Lung (tissue), 12 donors: ENCODE results near the gene DEDD2. TPM values are rescaled to one million over a fixed set of nuclear protein-coding genes. Genes with fewer than 3 reads are reported as not detected.

ENCODE experiments used
- ATAC-seq: fragments of 200-7000 bp; cut with Tn5 transposase; one replicate; pipeline ENCODE4 v1.9.1; 2020; ENCODE audit warnings: moderate number of reproducible peaks; ENCODE audit not compliant: insufficient read depth, low FRiP score
- DNase-seq, 3 donors: peaks; one replicate each; pipeline ENCODE4 v3.0.0-alpha.2; 2013 to 2017
- H3K27ac ChIP-seq, 2 donors: one replicate each; pipeline ENCODE4 v1.5.1; 2013; ENCODE audit warnings: mild to moderate bottlenecking in 2 of 2, moderate library complexity in 2 of 2, control low read depth in 1 of 2, inconsistent platforms in 1 of 2, low read depth in 1 of 2, low read length in 1 of 2
- H3K27me3 ChIP-seq, 3 donors: one replicate each; pipeline ENCODE4 v1.5.1; 2013; ENCODE audit warnings: low read length in 2 of 3; ENCODE audit not compliant: control insufficient read depth in 3 of 3, insufficient read depth in 3 of 3
- H3K36me3 ChIP-seq, 4 donors: one replicate each; pipeline ENCODE4 v1.5.1; 2013; ENCODE audit warnings: low read length in 4 of 4, mild to moderate bottlenecking in 1 of 4, moderate library complexity in 1 of 4; ENCODE audit not compliant: control insufficient read depth in 4 of 4, insufficient read depth in 4 of 4
- H3K4me1 ChIP-seq, 5 donors: one replicate each; pipeline ENCODE4 v1.5.1; 2013; ENCODE audit warnings: low read length in 5 of 5, mild to moderate bottlenecking in 2 of 5, moderate library complexity in 1 of 5; ENCODE audit not compliant: control insufficient read depth in 5 of 5, insufficient read depth in 5 of 5
- H3K4me3 ChIP-seq: one replicate; pipeline ENCODE4 v1.5.1; 2013; ENCODE audit warnings: mild to moderate bottlenecking, control low read depth, moderate library complexity
- H3K9ac ChIP-seq, 2 donors: one replicate each; pipeline ENCODE4 v1.5.1; 2013; ENCODE audit warnings: low read length in 2 of 2, control low read depth in 1 of 2; ENCODE audit not compliant: insufficient read depth in 1 of 2
- H3K9me3 ChIP-seq, 4 donors: one replicate each; pipeline ENCODE4 v1.5.1; 2013; ENCODE audit warnings: low read length in 3 of 4, mild to moderate bottlenecking in 1 of 4, moderate library complexity in 1 of 4; ENCODE audit not compliant: control insufficient read depth in 4 of 4, insufficient read depth in 3 of 4
- WGBS, 2 donors: extraction: QIAGEN DNeasy Blood & Tissue Kit; methylation state at CpG; one replicate each; pipeline ENCODE4 v1.1.7; 2013; 5-methylcytosine and 5-hydroxymethylcytosine counted together
- polyA plus RNA-seq, 2 donors: library from polyadenylated mRNA; stranded (reverse); fragments of 200-250 nt; gene quantifications; one replicate each; pipeline ENCODE4 v1.2.1, GENCODE V29; 2013
- total RNA-seq, 2 donors: library from RNA; depleted of rRNA in 1 of 2; stranded (reverse); fragments of >200 nt in 1 of 2; gene quantifications; one replicate each; pipeline ENCODE4 v1.2.1, GENCODE V29; 2014 to 2021
- TF ChIP-seq, protein P1 (sequence below): IDR thresholded peaks from 2 replicates; pipeline ENCODE4 v1.5.1; 2012; ENCODE audit warnings: mild to moderate bottlenecking; ENCODE audit errors: control extremely low read depth, extremely low read depth
- donor health status: control.
- donor health status: control.
- donor health status: Bipolar disorder and iron deficiency.
- donor health status: healthy.
- donor health status: DM: yes; HTN: yes; CAD: no.

The DEDD2 gene
- total and polyA plus RNA-seq, 4 donors, result 31.4 to 60.8 (median 36.7) TPM

DNA sequence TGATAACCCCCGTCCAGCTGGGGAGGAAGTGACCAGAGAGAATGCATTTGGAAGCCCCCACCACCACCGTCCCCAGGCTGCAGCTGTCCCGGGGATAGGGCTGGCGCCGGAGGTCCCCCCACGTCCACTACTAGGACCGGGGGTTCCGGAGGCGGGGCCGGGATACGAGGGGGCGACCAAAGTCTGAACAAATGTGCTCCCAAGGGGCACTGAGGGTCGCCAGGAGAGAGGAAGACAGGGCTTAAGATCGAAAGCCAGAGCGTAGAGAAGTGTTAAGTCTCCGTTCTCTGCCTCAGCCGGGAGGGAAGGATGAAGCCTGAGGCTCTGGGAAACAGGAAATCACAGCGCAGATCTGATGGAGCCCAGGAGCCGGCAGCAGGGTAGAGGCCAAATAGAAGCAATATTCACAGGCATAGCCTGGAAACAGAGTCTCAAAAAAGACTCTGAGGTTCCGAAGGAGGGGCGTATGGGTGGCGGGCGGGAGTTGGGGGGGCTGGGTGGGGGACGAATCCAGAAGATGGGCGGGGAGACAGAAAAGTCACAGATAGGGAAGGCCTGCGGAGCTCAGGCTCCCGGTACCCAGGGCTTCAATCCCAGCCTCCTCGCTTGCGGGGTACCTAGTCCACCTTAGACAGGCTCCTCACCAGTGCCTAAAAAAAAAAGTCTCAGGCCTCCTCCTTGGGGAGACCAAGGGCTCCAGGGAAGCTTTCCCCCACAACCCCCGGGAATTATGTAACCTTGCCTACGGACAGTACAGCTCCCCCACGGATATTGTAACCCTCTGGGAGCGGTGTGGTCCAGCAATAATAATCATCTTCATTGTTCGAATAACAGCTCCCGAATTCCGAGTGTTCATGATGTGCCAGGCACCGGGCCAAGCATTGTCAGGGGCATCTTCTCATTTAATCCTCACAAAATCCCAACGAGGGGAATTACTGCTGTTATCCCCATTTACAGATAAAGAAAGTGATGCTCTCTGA lies 38.6 kb upstream of the DEDD2 start:
- DNase-seq, result peak; percentile 68 to 79 (median 78)
- peak overlapping the region; percentile 63 to 67 for H3K9ac ChIP-seq
- peaks cover 11 to 26% (median 14%) of the 10 kb centered on the region in 5 donors for H3K4me1 ChIP-seq
- TF ChIP-seq, protein P1, sequence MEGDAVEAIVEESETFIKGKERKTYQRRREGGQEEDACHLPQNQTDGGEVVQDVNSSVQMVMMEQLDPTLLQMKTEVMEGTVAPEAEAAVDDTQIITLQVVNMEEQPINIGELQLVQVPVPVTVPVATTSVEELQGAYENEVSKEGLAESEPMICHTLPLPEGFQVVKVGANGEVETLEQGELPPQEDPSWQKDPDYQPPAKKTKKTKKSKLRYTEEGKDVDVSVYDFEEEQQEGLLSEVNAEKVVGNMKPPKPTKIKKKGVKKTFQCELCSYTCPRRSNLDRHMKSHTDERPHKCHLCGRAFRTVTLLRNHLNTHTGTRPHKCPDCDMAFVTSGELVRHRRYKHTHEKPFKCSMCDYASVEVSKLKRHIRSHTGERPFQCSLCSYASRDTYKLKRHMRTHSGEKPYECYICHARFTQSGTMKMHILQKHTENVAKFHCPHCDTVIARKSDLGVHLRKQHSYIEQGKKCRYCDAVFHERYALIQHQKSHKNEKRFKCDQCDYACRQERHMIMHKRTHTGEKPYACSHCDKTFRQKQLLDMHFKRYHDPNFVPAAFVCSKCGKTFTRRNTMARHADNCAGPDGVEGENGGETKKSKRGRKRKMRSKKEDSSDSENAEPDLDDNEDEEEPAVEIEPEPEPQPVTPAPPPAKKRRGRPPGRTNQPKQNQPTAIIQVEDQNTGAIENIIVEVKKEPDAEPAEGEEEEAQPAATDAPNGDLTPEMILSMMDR, result no peak
- 10% methylated on average over 38 of the region's 38 CpGs for WGBS, 2 donors
- H3K27ac ChIP-seq, result peak overlapping the region; percentile 87 to 88
- H3K27me3 ChIP-seq, result no peaks in the 10 kb centered on the region
- no peak for ATAC-seq
- peak overlapping the region; percentile 17 for H3K4me3 ChIP-seq
- H3K36me3 ChIP-seq, result no peaks in the 10 kb centered on the region
- H3K9me3 ChIP-seq, result no peaks in the 10 kb centered on the region

DNA sequence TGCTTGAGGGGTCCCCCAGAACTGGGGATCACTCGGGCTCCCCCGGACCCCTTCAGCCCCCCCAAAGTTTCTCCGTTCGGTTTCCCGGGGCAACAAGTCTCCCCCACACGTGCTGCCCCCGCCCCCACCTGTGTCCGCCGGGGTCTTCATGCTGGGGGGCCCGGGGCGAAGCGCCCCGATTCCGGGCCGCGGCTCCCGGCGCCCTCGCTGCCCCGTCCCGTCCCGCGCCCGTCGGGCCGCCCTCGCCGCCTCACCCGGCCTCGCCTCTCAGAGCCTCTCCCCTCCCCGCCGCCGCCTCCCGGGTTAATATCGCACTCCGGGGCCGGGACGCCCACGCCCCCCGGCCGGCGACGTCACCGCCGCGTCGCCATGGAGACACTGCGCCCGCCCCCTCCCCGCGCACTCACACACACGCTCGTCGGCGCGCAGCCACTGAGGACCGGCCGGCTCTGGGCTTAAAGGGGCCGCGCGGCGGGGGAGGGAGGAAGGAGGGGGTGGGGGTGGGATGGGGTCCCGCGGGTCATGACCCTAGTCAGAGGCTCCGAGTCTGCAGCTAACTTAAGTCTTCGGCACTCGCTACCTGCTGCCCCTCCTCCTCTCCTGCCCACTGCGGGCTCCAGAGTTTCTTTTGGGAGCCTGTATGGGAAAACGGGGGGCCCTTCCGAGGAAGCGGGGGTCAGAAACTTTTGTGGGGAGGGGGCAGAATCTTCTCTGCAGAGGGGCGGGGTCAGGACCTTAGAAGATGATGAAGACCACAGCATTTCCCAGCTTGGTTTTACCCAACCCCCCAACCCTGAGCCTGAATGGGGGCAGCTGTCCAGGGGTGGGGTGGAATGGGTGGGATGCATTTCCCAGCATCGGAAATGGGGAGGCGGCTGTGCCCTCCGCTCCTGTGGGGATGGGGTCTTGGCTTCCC lies 37.6 kb upstream of the DEDD2 start, which contains the start of gene ERF:
ERF (minus strand) TSS at position 279 of the 916 bp plus-strand sequence; CDS start at position 150, 129 bp downstream.
- H3K4me1 ChIP-seq, result peaks cover 12 to 35% (median 15%) of the 10 kb centered on the region in 5 donors
- peak; percentile 94 to 96 (median 96) for DNase-seq
- no peaks in the 10 kb centered on the region for H3K27me3 ChIP-seq
- 1% methylated on average over 65 to 75 of the region's 75 CpGs for WGBS, 2 donors
- no peaks in the 10 kb centered on the region for H3K9me3 ChIP-seq
- peak within 1 kb of the TSS; percentile 63 to 67 for H3K9ac ChIP-seq
- peak within 1 kb of the TSS; percentile 98 to 99 for H3K27ac ChIP-seq
- H3K4me3 ChIP-seq, result peak within 1 kb of the TSS; percentile 73
- H3K36me3 ChIP-seq, result peaks cover 0 to under 1% (median under 1%) of the 10 kb centered on the region in 4 donors
- peak; percentile 89 for ATAC-seq
- TF ChIP-seq, protein P1, result no peak

DNA sequence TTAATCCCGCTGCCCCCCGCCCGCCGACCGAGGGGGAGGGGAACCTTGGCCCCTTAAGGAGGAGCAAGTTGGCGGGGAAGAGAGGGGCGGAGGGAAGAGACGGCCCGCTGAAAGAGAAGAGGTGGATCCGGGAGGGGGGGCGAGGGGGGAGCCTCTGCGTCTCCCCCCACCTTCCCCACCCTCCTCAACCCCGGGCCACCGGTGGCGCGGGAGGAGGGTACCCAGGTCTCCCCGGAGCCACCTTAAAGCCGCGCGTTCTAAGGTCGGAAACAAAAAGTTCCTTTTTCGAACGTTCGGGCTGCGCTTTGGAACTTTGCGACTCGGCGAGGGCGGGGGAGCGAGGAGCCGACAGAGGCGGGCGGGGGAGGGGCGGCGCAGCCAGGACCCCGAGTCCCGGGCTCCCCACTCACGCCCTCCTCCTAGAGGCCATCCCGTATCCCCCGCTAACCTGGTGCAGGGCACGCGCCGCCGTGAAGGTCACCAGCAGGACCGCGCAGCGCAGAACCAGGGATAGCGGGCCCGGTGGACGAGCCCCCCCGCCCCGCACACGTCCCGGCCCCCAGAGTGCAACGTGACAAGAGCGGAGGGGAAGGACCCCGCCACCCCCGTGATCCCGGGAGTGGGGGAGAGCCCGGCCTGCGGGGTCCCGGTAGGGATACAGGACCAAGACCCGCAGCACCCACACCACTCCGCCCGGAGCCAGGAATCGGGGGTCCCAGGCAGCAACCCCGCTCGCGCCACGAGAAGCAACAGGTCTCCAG lies 36.8 kb upstream of the DEDD2 start:
- H3K9me3 ChIP-seq, result no peaks in the 10 kb centered on the region
- H3K27ac ChIP-seq, result peak overlapping the region; percentile 98 to 99
- ATAC-seq (peak; percentile 24), DNase-seq (peak; percentile 86 to 91 (median 90))
- 0 to 1% methylated on average over 45 to 69 of the region's 70 CpGs for WGBS, 2 donors
- H3K36me3 ChIP-seq, result peaks cover 0 to 9% (median 7%) of the 10 kb centered on the region in 4 donors
- TF ChIP-seq, protein P1, result no peak
- peaks cover 12 to 38% (median 19%) of the 10 kb centered on the region in 5 donors for H3K4me1 ChIP-seq
- peak overlapping the region; percentile 48 to 65 for H3K9ac ChIP-seq
- H3K4me3 ChIP-seq, result peak overlapping the region; percentile 73
- H3K27me3 ChIP-seq, result no peaks in the 10 kb centered on the region
